DOHH2 (cell line): ENCODE data around the gene OR10G2.

Experiments used
- EZH2phosphoT487 ChIP-seq: fragments of 200-600 bp; sonication (generic); IDR thresholded peaks from 2 replicates; pipeline ENCODE4 v1.6.1; 2017; ENCODE audit warnings: borderline replicate concordance, mild to moderate bottlenecking, antibody characterized with exemption, low read length, moderate library complexity, mixed read lengths
- TF ChIP-seq, protein P1 (sequence below): fragments of 200-600 bp; sonication (generic); IDR thresholded peaks from one replicate; pipeline ENCODE4 v1.5.1; 2014; ENCODE audit warnings: antibody characterized with exemption, mild to moderate bottlenecking, low read depth, low read length; ENCODE audit not compliant: poor library complexity, severe bottlenecking

DNA sequence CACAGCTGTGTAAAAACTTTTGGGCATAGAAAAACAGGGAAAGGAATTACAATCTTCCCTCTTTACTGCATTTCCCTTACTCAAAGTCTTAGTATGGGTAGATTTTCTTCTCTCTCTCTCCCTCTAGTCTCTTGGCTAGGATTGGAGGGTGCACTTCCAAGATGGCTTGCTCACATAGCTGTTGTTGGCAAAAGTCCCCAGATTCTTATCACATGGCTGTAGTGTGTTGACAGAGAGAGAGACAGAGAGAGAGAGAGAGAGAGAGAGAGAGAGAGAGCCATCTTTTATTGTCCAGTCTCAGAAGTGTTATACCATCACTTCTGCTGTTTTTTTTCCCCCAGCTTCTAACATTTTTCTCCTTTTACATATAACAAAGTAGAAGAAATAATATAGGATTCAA lies 12.6 kb upstream of the OR10G2 start:
- TF ChIP-seq, protein P1, sequence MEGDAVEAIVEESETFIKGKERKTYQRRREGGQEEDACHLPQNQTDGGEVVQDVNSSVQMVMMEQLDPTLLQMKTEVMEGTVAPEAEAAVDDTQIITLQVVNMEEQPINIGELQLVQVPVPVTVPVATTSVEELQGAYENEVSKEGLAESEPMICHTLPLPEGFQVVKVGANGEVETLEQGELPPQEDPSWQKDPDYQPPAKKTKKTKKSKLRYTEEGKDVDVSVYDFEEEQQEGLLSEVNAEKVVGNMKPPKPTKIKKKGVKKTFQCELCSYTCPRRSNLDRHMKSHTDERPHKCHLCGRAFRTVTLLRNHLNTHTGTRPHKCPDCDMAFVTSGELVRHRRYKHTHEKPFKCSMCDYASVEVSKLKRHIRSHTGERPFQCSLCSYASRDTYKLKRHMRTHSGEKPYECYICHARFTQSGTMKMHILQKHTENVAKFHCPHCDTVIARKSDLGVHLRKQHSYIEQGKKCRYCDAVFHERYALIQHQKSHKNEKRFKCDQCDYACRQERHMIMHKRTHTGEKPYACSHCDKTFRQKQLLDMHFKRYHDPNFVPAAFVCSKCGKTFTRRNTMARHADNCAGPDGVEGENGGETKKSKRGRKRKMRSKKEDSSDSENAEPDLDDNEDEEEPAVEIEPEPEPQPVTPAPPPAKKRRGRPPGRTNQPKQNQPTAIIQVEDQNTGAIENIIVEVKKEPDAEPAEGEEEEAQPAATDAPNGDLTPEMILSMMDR = no peak
- no peak for TF ChIP-seq EZH2phosphoT487
